SH-SY5Y (cell line): ENCODE results near the gene TMPRSS6.

Experiments
- GATA2 ChIP-seq: IDR thresholded peaks from 2 replicates; pipeline ENCODE4 v1.6.1; 2011; ENCODE audit warnings: mild to moderate bottlenecking, low read depth, low read length
- GATA3 ChIP-seq: IDR thresholded peaks from 2 replicates; pipeline ENCODE4 v1.6.1; 2011; ENCODE audit warnings: low read depth, mild to moderate bottlenecking, low read length, moderate library complexity

DNA sequence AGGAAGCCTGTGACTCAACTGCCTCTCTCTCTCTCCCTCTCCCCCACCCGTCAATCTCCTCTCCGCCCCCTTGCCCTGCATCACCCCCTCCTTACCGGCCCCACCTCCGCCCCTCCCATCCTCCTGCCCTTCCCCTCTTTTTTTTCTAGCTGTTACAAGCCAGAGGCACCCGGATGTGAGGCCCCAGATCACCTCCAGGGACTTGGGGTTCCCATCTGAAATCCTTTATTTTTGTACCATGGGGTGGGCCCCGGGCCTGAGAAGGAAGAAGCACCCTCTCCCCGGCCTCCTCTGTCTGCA is 47.2 kb downstream of the TMPRSS6 start:
- TF ChIP-seq GATA2 (no peak), GATA3 (no peak)
